GM18517 (cell line): Measurements from ENCODE around the gene KMT2B.

Experiments
- ATAC-seq: cut with Tn5 transposase; IDR thresholded peaks from one replicate; pipeline ENCODE4 v1.9.1; 2021; ENCODE audit warnings: mild to moderate bottlenecking, moderate library complexity; ENCODE audit not compliant: unreplicated experiment

Gene KMT2B

DNA sequence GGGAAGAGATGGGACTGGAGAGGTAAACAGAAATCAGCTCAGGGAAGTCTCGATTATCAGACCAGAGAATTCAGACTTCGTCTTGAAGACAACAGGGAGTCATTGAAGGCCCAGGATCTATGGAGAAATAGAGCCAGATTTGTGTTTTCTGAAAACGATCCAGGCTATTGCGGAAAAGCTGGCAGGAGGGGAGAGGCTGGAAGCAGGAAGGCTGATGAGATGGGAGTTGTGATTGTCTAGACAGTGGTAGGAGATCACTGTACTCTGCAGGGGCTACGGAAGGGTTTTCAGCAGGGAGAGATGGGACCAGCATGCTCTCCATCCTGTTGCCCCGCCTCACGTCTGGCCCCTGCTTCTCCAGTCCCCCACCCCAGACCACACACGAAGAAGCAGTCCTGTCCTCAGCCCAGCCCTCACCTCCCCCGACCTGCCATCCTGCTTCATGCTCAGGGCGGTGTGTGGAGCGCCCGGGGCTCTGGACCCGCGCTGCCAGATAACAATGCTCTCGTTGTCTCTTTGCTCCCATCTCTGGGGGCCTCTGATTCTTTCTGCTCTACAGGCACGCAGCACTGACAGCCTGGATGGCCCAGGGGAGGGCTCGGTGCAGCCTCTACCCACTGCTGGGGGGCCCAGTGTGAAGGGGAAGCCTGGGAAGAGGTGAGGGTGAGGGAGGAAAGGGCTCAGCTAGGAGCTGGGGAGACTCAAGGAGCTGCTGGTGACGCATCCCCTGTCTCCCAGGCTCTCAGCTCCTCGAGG lies 59.5 kb downstream of the KMT2B start:
- ATAC-seq, result no peak

DNA sequence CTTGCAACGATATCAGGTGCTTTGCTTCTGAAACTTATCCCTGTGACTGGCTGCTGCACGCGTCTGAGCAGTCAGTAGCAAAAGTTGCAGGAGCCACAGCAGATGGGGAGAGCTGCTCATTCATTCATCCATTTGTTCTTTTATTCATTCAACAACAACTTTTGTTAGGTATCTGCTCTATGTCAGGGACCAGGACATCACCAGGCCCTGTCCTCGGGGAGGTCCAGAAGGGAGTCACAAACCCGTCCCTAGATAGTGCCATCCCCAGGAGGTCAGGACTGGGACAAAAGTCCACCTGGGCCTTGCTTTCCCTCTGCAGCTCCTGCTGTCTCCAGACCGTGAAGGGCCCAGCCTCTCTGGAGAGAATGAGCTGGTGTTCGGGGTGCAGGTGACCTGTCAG lies 60.2 kb downstream of the KMT2B start:
- ATAC-seq, result no peak

DNA sequence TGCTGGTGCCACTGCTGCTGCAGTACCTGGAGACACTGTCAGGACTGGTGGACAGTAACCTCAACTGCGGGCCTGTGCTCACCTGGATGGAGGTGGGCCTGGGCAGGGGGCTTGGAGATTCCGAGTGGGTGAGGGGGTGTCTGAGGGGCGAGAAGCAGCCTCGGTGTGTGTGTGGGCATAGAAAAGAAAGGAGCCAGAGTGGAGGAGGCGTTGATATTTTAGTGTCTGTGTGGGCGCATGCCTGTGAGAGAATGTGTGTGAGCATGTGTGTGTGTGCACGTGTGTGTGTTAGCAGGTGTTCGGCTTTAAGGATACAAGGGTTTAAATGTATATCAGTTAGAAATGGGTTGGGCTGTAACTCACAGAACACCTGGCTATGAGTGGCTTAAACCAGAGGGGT lies 61.2 kb downstream of the KMT2B start:
- no peak for ATAC-seq

DNA sequence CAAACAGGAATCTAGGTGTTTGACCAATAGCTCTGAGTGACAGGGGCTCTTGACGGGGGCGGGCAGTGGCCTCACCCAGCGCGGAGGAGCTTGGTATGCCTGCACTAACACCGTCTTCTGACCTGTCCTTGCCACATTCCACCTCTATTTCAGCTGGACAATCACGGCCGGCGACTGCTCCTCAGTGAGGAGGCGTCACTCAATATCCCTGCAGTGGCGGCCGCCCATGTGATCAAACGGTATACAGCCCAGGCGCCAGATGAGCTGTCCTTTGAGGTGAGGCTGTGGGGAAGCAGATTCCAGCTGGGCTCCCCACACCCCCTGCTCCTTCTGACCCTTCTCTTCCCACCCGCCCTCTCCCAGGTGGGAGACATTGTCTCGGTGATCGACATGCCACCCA lies 62.3 kb downstream of the KMT2B start:
- ATAC-seq, result no peak

- ATAC-seq, result no peak
Measured at GRCh38 chr19:35780717-35781116, 62.9 kb downstream of the KMT2B start.

GRCh38 chr19:35781650-35782049 lies 63.8 kb downstream of the KMT2B start:
- no peak for ATAC-seq

DNA sequence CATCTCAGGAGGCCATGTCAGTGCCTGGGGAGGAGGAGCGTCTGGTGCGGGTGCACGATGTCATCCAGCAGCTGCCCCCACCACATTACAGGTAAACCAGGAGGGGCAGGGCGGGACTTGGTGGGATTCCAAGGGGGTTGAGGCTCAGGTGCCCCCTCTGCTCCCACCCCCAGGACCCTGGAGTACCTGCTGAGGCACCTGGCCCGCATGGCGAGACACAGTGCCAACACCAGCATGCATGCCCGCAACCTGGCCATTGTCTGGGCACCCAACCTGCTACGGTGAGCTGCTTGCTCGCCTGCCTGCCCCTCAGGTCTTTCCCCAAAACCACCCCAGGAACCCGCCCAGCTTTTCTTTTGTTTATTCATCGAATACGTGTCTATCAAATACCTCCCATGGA lies 64.8 kb downstream of the KMT2B start:
- ATAC-seq, result no peak

DNA sequence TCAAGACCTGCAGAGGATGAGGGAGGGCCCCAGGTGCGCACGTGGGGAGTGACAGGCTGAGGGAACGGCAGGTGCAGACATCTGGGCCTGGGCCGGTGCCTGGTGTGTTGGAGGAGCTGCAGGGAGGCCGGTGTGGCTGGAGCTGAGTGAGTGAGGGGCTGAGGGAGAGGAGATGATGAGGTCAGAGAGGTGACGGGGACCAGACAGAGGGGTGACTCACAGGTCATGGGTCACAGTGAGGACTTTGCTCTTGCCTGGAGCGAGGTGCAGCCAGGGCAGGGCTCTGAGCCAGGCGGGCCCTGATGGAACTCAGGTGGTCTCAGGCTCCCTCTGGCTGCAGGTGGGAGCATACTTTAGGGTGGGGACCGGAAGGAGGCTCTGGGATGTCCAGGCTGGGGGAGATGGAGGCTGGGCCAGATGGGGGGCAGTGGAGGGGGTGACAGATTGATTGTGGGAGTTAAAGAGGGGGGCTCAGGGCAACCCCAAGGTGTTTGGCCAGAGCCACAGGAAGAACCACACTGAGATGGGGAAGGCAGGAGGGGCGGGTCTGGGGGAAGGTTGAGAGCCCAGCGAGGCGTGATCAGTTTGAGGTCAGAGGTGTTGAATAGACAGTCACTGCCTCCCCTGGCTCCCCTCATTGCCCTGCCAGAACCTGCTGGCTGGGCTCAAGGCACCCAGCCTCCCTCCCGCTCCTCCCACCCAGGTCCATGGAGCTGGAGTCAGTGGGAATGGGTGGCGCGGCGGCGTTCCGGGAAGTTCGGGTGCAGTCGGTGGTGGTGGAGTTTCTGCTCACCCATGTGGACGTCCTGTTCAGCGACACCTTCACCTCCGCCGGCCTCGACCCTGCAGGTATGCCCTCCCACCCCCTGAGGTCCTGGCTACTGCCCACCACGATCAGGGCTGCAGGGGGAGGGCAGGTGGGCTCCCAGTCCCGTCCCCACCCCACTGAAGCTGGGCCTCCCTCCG lies 65.9 kb downstream of the KMT2B start:
- ATAC-seq, result no peak

- ATAC-seq, result no peak
Measured at GRCh38 chr19:35784503-35785338, 66.9 kb downstream of the KMT2B start.

- no peak for ATAC-seq
Measured at GRCh38 chr19:35785339-35785627, 67.5 kb downstream of the KMT2B start.

DNA sequence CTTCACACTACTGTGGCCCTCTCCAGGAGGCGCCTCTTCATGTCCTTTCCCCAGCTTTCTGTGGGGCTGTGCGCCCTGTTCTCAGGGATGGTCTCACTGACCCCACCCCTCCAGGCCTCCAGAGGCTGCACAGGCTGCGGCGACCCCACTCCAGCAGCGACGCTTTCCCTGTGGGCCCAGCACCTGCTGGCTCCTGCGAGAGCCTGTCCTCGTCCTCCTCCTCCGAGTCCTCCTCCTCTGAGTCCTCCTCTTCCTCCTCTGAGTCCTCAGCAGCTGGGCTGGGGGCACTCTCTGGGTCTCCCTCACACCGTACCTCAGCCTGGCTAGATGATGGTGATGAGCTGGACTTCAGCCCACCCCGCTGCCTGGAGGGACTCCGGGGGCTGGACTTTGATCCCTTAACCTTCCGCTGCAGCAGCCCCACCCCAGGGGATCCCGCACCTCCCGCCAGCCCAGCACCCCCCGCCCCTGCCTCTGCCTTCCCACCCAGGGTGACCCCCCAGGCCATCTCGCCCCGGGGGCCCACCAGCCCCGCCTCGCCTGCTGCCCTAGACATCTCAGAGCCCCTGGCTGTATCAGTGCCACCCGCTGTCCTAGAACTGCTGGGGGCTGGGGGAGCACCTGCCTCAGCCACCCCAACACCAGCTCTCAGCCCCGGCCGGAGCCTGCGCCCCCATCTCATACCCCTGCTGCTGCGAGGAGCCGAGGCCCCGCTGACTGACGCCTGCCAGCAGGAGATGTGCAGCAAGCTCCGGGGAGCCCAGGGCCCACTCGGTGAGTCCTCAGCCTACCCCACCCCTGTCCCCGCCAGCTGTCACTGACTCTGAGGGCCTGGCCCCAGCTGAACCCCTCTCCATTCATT lies 68.7 kb downstream of the KMT2B start:
- ATAC-seq, result no peak

DNA sequence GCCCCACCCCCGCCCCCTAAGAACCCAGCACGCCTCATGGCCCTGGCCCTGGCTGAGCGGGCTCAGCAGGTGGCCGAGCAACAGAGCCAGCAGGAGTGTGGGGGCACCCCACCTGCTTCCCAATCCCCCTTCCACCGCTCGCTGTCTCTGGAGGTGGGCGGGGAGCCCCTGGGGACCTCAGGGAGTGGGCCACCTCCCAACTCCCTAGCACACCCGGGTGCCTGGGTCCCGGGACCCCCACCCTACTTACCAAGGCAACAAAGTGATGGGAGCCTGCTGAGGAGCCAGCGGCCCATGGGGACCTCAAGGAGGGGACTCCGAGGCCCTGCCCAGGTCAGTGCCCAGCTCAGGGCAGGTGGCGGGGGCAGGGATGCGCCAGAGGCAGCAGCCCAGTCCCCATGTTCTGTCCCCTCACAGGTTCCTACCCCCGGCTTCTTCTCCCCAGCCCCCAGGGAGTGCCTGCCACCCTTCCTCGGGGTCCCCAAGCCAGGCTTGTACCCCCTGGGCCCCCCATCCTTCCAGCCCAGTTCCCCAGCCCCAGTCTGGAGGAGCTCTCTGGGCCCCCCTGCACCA lies 69.5 kb downstream of the KMT2B start:
- ATAC-seq, result no peak
